Fibroblast of peridontal ligament (primary cell): Measurements from ENCODE around the gene DNAJC4.

Source experiments
- DNase-seq: peaks from one replicate; pipeline ENCODE4 v3.0.0-alpha.2; 2010; ENCODE audit errors: extremely low read depth

DNAJC4 gene

GRCh38 chr11:64276653-64277431 is 46.5 kb downstream of the DNAJC4 start:
- DNase-seq: no peak

- no peak for DNase-seq
Observed at GRCh38 chr11:64278576-64279190, 48.3 kb downstream of the DNAJC4 start.

- no peak for DNase-seq
Observed at GRCh38 chr11:64281957-64282770, 51.8 kb downstream of the DNAJC4 start.

GRCh38 chr11:64283092-64283491 is 52.7 kb downstream of the DNAJC4 start:
- no peak for DNase-seq
